ENCODE results near the gene IMMP2L.

- TF ChIP-seq EZH2phosphoT487 (IDR thresholded peaks at IDR 0.05; ENCODE audit: insufficient read depth, low read depth), result no peak
- TF ChIP-seq EZH2 (IDR thresholded peaks at IDR 0.05; ENCODE audit: insufficient read depth, poor library complexity, severe bottlenecking), result no peak
Observed at GRCh38 chr7:111056371-111056770, 505.9 kb downstream of the IMMP2L start.

All from GM23248 (cell line).